ENCODE data around the gene UNKL.

GRCh38 chr16:1325673-1326371 lies 88.7 kb downstream of the UNKL start:
- TF ChIP-seq CTCF (IDR thresholded peaks at IDR 0.05; ENCODE audit: low read depth, low read length) = no peak
- TF ChIP-seq MYC (IDR thresholded peaks at IDR 0.05; ENCODE audit: low read depth, low read length) = no peak
- TF ChIP-seq POLR2A (IDR thresholded peaks at IDR 0.05; ENCODE audit: extremely low read depth, insufficient read length) = no peak

Measured in NB4 (cell line).